ENCODE results near the gene EXOC7. TPM values are rescaled to one million over a fixed set of nuclear protein-coding genes. Genes with fewer than 3 reads are reported as not detected.

Gene EXOC7
- total RNA-seq, 2 experiments from 2014 or later, result 43.5 to 46.6 TPM

- CTCF ChIA-PET, result interaction anchor here (0.9 to 1.6 kb wide), 2 partner anchors 22 to 37 kb away, joined by 3 to 4 read pairs; partner anchors contain the start of gene CDK3
- Mint-ChIP-seq H3K36me3 (ENCODE audit: low read depth) (peaks cover 18% of the 10 kb centered on the region), H3K27me3 (ENCODE audit: low read depth) (no peaks in the 10 kb centered on the region), H3K27ac (no peak overlapping the region), H3K4me3 (no peak overlapping the region), H3K9me3 (no peaks in the 10 kb centered on the region), H3K4me1 (ENCODE audit: low read depth) (peaks cover 4% of the 10 kb centered on the region)
- intact Hi-C loops (cut with micrococcal nuclease), result no loop called here
- DNase-seq, result no peak
Observed at GRCh38 chr17:76036497-76037261, 66.9 kb downstream of the EXOC7 start.

- H3K4me1 Mint-ChIP-seq (ENCODE audit: low read depth), result peaks cover 8% of the 10 kb centered on the region
- H3K9me3 Mint-ChIP-seq, result no peaks in the 10 kb centered on the region
- peaks cover 11% of the 10 kb centered on the region for H3K36me3 Mint-ChIP-seq (ENCODE audit: low read depth)
- no peaks in the 10 kb centered on the region for H3K27me3 Mint-ChIP-seq (ENCODE audit: low read depth)
- CTCF ChIA-PET, result interaction anchor here (0.8 to 2.5 kb wide), 5 partner anchors 21 to 245 kb away, joined by 3 to 15 read pairs (median 4); no protein-coding TSS in a partner anchor
- H3K4me3 Mint-ChIP-seq, result no peak overlapping the region
- intact Hi-C loops (cut with micrococcal nuclease), result no loop called here
- DNase-seq, result no peak
- no peak overlapping the region for H3K27ac Mint-ChIP-seq
Observed at GRCh38 chr17:76034428-76035350, 68.9 kb downstream of the EXOC7 start.

GRCh38 chr17:76033139-76033538 is 70.4 kb downstream of the EXOC7 start:
- no peaks in the 10 kb centered on the region for H3K9me3 Mint-ChIP-seq
- intact Hi-C loops (cut with micrococcal nuclease), result no loop called here
- H3K27ac Mint-ChIP-seq, result no peak overlapping the region
- DNase-seq, result no peak
- H3K4me1 Mint-ChIP-seq (ENCODE audit: low read depth), result peaks cover 23% of the 10 kb centered on the region
- H3K27me3 Mint-ChIP-seq (ENCODE audit: low read depth), result no peaks in the 10 kb centered on the region
- CTCF ChIA-PET, result interaction anchor here (1.0 to 2.5 kb wide), 4 partner anchors 20 to 265 kb away, joined by 3 to 15 read pairs (median 4); no protein-coding TSS in a partner anchor
- H3K36me3 Mint-ChIP-seq (ENCODE audit: low read depth), result peaks cover under 1% of the 10 kb centered on the region
- no peak overlapping the region for H3K4me3 Mint-ChIP-seq

- intact Hi-C loops (cut with micrococcal nuclease), result no loop called here
- CTCF ChIA-PET, result interaction anchor here (2.5 kb wide), 1 partner anchor 19 kb away, joined by 15 read pairs; no protein-coding TSS in a partner anchor
- Mint-ChIP-seq H3K9me3 (no peaks in the 10 kb centered on the region), H3K4me3 (no peak overlapping the region), H3K4me1 (ENCODE audit: low read depth) (peaks cover 23% of the 10 kb centered on the region), H3K27me3 (ENCODE audit: low read depth) (no peaks in the 10 kb centered on the region), H3K27ac (no peak overlapping the region), H3K36me3 (ENCODE audit: low read depth) (no peaks in the 10 kb centered on the region)
- DNase-seq, result no peak
Observed at GRCh38 chr17:76032780-76033108, 70.8 kb downstream of the EXOC7 start.

GRCh38 chr17:76032073-76032779 is 71.4 kb downstream of the EXOC7 start:
- no peaks in the 10 kb centered on the region for H3K36me3 Mint-ChIP-seq (ENCODE audit: low read depth)

More at GRCh38 chr17:76032073-76032779, 71.4 kb downstream of the EXOC7 start:
- CTCF ChIA-PET, result interaction anchor here (2.5 to 4.0 kb wide), 2 partner anchors 18 to 19 kb away, joined by 15 to 19 read pairs; no protein-coding TSS in a partner anchor
- Mint-ChIP-seq H3K9me3 (no peaks in the 10 kb centered on the region), H3K27ac (no peak overlapping the region), H3K4me1 (ENCODE audit: low read depth) (peaks cover 23% of the 10 kb centered on the region), H3K27me3 (ENCODE audit: low read depth) (no peaks in the 10 kb centered on the region), H3K4me3 (no peak overlapping the region)
- intact Hi-C loops (cut with micrococcal nuclease), result no loop called here
- no peak for DNase-seq

Small RNA genes within 50 kb of the gene (microRNA-seq; reads per million reads assigned to microRNA genes)
- gene MIR6868 (ENCODE audit: borderline microRNAs expressed, borderline replicate concordance), result 8.2 reads per million, percentile 15 among the genes with 10 or more reads in this experiment

Other genes with a start within 250 kb of the EXOC7 start
- gene WBP2, start 248.5 kb downstream of the EXOC7 start, total RNA-seq, result 10 to 100 TPM; 65.0 to 68.7 TPM
- gene TRIM47, start 225.2 kb downstream of the EXOC7 start, total RNA-seq, result 1 to 10 TPM; 8.1 to 9.6 TPM
- gene TRIM65, start 206.8 kb downstream of the EXOC7 start, total RNA-seq, result 10 to 100 TPM; 24.5 to 25.5 TPM
- gene MRPL38, start 198.9 kb downstream of the EXOC7 start, total RNA-seq, result 100 to 1,000 TPM; 109 to 117 TPM
- 10 to 100 TPM; 20.7 to 21.0 TPM for gene FBF1, start 162.7 kb downstream of the EXOC7 start, total RNA-seq
- 10 to 100 TPM; 31.4 to 34.9 TPM for gene ACOX1, start 124.6 kb downstream of the EXOC7 start, total RNA-seq
- 10 to 100 TPM in 1 of 2 experiments, 1 to 10 TPM in 1; 9.7 to 12.2 TPM for gene TEN1, start 124.5 kb downstream of the EXOC7 start, total RNA-seq
- 1 to 10 TPM; 3.1 to 5.0 TPM for gene CDK3, start 102.9 kb downstream of the EXOC7 start, total RNA-seq
- gene EVPL, start 76.5 kb downstream of the EXOC7 start, total RNA-seq, result under 1 TPM in 1 of 2 experiments, not detected in 1; 0.14 TPM
- 100 to 1,000 TPM; 127 to 131 TPM for gene SRP68, start 31.3 kb downstream of the EXOC7 start, total RNA-seq
- gene GALR2, start 29.0 kb downstream of the EXOC7 start, total RNA-seq, result 1 to 10 TPM; 3.3 to 3.6 TPM
- 1 to 10 TPM; 6.4 to 6.5 TPM for gene ZACN, start 24.6 kb downstream of the EXOC7 start, total RNA-seq
- gene FOXJ1, start 37.5 kb upstream of the EXOC7 start, total RNA-seq, result under 1 TPM; 0.60 to 0.84 TPM
- gene RNF157, start 136.7 kb upstream of the EXOC7 start, total RNA-seq, result 10 to 100 TPM; 38.1 to 45.3 TPM
- gene UBALD2, start 161.6 kb upstream of the EXOC7 start, total RNA-seq, result 100 to 1,000 TPM; 467 to 472 TPM
- under 1 TPM; 0.52 TPM for gene QRICH2, start 204.5 kb upstream of the EXOC7 start, total RNA-seq